Brain pericyte (primary cell): ENCODE results near the gene MBP.

ENCODE experiments used
- DNase-seq: peaks from one replicate; pipeline ENCODE4 v3.0.0-alpha.2; 2012; ENCODE audit warnings: low read depth, low spot score

The MBP gene

GRCh38 chr18:76988827-76989646, 143.5 kb downstream of the MBP start:
- no peak for DNase-seq

GRCh38 chr18:76988031-76988826, 144.4 kb downstream of the MBP start:
- DNase-seq, result no peak

GRCh38 chr18:76986406-76986805, 146.2 kb downstream of the MBP start:
- DNase-seq, result no peak

GRCh38 chr18:76985951-76986236, 146.7 kb downstream of the MBP start:
- no peak for DNase-seq

- DNase-seq, result no peak
These were observed 147.2 kb downstream of the MBP start for GRCh38 chr18:76985156-76985950.

- no peak for DNase-seq
These were observed 148.1 kb downstream of the MBP start for GRCh38 chr18:76984193-76985155.

- DNase-seq, result no peak
These were observed 149.0 kb downstream of the MBP start for GRCh38 chr18:76983613-76984051.

GRCh38 chr18:76982841-76983583, 149.6 kb downstream of the MBP start:
- no peak for DNase-seq

GRCh38 chr18:76982038-76982437, 150.5 kb downstream of the MBP start:
- DNase-seq, result no peak

- peak; percentile 45 for DNase-seq
These were observed 151.1 kb downstream of the MBP start for GRCh38 chr18:76981396-76981968.

- DNase-seq, result no peak
These were observed 151.8 kb downstream of the MBP start for GRCh38 chr18:76980663-76981395.

GRCh38 chr18:76979906-76980305, 152.7 kb downstream of the MBP start:
- no peak for DNase-seq

GRCh38 chr18:76979111-76979751, 153.4 kb downstream of the MBP start:
- DNase-seq, result no peak

GRCh38 chr18:76978616-76979015, 154.0 kb downstream of the MBP start:
- no peak for DNase-seq

- no peak for DNase-seq
These were observed 154.8 kb downstream of the MBP start for GRCh38 chr18:76977684-76978232.

GRCh38 chr18:76977108-76977621, 155.4 kb downstream of the MBP start:
- no peak for DNase-seq

GRCh38 chr18:76975577-76976110, 156.9 kb downstream of the MBP start:
- DNase-seq, result no peak

GRCh38 chr18:76974386-76974785, 158.2 kb downstream of the MBP start:
- DNase-seq, result no peak
